Amniotic stem cell (primary cell): Measurements from ENCODE around the gene AGBL4.

Experiments used
- DNase-seq: peaks from one replicate; lab custom pipeline; 2025; lab: John Stamatoyannopoulos, UW

Gene AGBL4

DNA sequence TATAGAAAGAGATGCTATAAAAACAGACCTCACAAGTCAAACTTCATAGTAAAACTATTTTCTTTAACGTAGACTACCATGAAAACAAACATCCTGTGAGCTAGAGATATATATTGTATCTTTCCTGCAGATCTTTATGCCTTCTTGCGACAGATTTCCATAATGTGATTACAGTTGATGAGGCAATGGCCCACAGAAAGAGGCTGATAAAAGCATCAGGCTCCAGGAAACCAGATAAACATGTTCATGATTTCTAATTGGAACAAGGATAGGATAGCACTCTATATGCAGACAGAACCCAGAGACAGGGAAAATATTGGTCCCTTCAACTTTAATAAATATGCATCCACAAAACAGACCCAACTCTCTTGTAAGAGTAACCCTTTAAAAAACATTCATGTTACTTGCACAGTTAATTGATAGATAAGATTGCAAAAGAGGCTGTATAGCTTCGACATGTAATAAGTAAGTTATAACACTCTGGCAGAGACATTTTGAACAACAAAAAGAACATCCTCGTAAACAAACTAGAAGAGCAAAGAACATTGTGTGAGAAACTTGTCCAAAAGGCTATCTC, 329.4 kb downstream of the AGBL4 start:
- DNase-seq = no peak

DNA sequence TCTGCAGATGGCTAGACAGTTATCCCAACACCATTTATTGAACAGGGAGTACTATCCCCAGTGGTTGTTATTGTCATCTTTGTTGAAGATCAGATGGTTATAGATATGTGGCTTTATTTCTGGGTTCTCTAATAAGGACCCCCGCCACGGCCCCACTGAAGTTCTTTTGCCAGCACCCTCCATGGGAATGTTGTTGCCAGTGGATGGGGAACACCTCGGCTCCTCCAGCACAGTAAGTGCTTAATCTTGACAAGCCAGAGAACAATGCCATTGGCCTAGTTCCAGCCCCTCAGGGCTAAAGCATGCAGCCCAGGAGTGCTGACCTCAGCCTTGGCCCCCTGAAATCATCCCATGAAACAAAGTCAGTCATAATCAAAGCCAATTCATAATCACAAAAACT, 337.6 kb downstream of the AGBL4 start:
- no peak for DNase-seq

DNA sequence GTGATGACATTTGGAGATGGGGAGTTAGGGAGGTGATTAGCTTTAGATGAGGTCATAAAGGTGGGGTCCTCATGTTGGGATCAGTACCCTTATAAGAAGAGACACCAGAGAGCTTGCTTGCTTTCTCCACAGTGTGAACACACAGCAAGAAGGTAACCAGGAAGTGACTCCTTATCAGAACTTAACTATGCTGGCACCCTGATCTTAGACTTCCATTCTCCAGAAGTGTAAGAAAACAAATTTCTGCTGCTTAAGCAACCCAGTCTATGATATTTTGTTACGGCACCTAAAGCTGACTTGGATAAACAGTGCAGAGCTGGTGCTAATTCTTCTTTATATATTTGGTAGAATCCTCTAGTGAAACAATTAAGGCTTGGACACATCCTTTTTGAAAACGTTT, 346.0 kb downstream of the AGBL4 start:
- DNase-seq = no peak

DNA sequence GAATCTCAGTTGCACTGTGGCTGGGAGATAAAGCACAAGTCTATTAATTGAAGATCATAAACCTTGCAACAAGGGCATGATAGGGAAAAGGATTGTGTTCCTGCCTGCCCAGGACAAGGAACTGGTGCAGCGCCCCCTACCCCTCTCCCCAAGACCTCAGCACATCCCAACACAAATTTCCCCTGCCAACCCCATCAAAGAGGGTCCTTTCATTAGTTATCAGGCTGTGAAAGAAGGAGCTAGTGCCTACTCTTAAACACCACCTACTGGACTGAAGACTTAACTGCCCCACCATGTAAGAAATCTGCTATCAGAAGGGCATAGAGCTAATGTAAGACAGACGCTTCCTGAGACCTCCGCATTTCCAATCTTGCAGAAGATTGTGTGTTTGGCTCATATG, 372.6 kb downstream of the AGBL4 start:
- DNase-seq = no peak

DNA sequence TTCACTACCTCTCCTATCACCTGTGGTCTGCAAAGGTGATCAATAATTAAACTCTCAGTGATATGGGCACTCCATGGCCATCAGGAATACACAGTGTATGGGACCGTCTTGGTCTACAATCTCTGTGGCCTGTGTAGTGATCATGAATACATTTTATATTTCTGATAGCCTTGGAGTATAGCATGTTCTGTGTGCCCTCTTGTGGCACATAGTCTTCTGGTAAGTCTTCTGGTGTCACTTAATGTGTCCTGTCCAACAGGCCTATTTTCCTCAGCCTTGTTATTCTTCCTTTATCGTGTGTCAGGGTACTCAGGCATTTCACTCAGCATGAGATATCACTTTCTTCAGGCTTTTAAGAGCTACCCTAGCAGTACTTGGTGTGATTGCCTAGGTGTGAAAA, 393.6 kb downstream of the AGBL4 start:
- DNase-seq = no peak

DNA sequence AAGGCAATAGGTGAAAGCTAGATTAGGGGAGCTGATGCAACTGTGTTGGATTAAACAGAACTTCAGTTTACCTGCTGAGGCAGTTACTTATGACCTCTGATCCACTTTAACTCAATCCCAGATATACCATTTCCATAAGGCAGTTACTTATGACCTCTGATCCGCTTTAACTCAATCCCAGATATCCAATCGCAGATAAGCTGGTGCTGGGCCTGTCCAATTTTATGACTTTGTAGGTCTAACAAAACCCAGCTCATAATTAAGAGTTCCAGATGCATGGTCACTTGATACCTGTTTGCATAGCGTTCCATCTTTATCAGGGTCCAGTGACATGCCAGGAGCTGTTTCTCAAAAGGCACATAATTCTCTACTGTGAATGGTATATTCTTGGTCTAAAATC, 396.0 kb downstream of the AGBL4 start:
- no peak for DNase-seq

DNA sequence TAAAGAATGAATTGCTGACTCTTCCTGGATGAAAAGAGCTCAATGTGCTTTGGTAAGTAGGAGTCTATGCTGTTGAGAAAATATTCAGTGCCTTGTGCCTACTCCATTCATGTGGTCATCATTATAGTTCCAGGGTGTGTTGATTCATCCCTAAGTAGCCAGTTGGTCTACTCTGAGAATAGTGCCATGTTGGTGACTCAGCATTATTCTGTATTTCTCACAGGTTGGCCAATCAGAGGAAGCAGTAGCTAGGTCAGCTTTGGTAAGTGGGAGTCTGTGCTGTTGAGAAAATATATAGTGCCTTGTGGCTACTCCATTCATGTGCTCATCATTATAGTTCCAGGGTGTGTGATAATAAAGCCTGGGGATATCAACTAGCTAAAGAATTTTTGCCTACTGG, 397.3 kb downstream of the AGBL4 start:
- DNase-seq = no peak

DNA sequence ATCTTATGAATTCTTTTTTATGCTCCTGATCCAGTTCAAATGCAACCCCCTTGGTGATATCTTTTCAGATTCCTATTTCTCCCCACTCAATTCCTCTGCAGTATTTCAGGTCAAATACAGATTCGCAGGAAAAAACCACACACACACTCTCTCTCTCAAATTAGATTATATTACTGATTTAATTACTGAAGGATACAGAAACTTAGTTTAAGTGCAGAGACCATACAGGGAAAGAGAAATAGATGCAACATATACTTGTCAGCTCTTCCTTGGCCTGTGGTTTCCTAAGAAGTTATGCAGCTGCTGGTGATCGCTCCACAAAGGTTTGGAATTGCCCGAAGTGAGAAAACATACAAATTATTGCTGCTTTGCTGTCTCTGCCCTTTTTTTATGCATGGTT, 400.9 kb downstream of the AGBL4 start:
- DNase-seq = no peak

DNA sequence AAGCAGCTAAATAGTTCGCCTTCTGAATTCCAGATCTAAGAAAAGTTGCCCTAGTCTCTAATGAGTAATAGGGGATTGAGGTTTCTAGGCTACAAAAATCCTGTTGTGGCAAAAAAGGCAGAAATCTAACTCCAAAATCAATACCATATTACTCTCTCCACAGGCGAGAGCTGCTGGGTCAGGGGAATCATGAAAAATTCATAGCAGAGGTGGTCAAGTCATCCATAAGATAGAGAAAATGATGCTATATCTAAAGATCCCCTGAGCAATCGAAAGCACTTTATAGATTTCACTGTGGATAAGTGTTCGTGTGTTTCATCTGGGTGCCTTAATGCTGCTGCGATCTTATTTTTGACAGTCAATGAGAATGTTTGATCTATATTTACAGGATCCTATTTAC, 417.7 kb downstream of the AGBL4 start:
- DNase-seq = no peak

DNA sequence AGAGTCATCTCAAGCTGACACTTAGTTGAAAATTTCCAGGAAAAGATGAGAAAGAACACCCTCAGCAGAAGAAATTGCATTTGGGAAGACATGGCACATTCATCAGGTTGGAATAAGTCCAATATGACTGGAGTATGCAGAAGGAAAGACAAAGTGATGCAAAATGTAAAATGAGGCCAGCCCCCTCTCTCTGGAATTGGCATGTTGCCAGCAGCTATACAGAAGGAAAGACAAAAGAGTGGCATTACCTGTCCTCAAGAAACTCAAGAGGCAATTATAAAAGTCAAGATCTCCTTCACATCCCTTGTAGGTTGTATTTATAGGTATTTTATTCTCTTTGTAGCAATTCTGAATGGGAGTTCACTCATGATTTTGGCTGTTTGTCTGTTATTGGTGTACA, 426.3 kb downstream of the AGBL4 start:
- DNase-seq = no peak

DNA sequence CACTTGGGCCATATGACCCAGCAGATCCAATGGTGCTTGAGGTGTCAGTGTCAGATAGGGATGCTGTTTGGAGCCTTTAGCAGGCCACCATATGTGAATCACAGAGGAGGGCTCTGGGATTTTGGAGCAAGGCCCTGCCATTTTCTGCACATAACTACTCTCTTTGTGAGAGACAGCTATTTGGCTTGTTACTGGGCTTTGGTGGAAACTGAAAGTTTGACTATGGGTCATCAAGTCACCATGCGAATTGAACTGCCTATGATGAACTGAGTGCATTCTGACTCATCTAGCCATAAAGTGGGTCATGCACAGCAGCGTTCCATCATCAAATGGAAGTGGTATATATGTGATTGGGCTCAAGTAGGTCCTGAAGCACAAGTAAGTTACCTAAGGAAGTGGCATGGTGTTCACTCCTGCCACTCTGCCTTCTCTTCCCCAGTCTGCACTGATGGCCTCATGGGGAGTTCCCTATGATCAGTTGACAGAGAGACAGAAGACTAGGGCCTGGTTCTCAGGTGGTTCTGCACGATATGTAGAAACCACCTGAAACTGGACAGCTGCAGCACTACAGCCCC, 447.3 kb downstream of the AGBL4 start:
- no peak for DNase-seq

DNA sequence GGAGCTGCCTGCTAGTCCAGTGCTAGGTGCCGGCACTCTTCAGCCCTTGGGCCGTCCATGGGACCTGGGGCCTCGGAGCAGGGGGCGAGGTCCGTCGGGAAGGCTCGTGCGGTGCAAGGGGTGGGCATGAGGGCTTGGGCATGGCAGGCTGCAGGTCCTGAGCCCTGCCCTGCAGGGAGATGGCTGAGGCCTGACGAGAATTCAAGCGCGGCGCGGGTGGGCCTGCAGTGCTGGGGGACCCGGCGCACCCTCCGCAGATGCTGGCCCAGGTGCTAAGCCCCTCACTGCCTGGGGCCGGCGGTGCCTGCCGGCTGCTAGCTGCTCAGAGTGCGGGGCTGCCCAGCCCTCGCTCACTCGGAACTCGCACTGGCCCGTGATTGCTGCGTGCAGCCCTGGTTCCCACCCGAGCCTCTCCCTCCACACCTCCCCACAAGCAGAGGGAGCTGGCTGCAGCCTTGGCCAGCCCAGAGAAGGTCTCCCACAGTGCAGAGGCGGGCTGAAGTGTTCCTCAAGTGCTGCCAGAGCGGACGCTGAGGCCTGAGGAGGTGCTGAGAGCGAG, 467.0 kb downstream of the AGBL4 start:
- no peak for DNase-seq

DNA sequence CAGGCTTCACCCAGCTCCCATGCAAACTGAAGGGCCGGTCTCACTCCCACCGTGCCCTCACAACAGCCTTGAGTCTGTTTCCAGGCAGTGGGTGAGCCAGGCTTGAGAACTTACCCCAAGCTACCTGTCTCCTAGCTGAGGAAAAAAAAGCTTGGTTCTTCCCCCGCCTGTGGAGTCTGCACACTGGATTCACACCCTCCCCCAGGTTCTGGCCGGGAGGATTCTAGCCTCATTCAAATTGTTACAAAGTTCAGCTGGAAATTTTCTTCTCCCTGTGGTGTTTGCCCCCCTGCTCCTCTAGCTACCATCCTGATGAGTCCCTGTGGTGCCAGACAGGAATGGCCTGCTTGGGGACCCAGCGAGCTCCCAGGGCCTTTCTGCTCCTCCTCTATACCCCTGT, 471.7 kb downstream of the AGBL4 start:
- no peak for DNase-seq

DNA sequence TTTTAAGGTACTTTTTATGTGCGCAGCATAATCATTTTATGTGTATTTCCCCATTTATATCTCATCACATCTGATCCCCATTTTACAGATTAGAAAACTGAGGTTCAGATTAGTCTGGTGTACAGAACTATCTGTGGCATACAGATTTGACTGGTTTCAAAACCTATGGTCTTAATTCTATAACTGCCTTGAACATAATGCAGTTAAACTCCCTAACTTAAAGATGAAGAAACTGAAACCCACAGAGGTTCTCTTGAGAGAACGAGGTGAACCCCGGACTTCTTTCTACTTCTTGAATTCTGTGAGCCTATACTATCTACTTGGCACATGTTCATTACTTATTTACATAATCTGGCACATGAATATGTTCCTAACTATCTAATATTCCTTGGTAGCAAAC, 479.1 kb downstream of the AGBL4 start:
- no peak for DNase-seq

DNA sequence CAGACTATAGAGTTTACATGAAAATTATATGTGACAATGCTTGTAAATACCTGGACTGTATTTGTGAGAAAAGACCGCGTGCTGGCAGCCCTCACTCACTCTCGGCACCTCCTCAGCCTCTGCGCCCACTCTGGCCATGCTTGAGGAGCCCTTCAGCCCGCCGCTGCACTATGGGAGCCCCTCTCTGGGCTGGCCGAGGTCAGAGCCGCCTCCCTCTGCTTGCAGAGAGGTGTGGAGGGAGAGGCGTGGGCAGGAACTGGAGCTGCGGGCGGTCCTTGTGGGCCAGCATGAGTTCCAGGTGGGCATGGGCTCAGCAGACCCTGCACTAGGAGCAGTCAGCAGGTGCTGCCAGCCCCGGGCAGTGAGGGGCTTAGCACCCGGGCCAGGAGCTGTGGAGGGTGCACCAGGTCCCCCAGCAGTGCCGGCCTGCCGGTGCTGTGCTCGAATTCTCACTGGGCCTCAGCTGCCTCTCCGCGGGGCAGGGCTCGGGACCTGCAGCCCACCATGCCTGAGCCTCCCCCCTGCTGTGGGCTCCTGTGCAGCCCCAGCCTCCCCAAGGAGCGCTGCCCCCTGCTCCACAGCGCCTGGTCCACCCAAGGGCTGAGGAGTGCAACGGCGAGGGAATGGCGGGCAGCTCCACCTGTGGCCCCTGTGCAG, 482.5 kb downstream of the AGBL4 start:
- DNase-seq = no peak

DNA sequence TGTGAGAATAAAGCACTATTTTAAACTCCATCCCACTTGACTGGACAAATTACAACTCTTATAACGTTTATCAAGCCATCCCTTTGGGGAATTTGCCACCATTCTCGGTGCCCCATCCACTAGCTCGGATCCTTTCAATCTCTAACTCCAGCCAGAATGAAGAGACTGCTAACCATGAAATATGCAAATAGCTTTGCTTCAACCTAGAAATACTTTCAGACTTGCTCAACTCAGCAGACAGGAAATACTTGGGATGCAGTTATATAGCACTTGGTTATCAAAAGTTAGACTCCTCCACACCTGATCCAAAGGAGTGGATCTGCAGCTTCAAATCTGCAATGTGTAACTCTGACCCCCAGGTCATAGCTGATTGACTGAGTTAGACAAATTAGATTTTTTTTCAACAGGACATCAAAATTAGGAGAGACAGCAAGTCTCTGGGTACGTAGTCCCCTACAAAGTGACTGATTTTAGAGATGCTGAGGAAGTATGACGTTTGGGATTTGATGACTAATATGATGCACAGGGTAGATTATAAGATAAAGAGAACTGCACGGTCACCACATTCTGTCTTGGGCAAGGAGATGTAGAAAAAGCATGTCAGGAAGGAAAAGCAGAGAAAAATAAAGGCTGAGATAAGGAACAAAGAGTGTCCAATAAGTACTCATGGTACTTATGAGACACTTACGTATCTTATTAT, 496.0 kb downstream of the AGBL4 start:
- DNase-seq = no peak

DNA sequence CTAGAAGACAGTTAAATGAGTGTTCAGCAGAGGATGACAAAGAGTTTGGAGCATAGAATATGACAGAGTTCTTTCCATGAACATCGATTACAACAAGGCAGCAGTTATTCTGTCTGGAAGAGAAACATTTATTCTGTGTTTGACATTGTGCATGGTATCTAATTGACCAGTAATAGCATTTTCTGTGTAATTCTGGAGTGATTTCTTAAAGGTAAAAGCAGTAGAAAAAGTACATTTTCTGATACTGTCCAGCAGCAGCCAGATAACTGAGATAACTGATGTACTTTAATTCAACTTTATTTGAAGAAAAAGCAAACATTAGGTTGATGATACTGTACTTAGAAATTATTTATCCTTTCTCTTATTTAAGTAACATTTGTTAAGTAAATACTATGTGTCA, 497.1 kb downstream of the AGBL4 start:
- no peak for DNase-seq

DNA sequence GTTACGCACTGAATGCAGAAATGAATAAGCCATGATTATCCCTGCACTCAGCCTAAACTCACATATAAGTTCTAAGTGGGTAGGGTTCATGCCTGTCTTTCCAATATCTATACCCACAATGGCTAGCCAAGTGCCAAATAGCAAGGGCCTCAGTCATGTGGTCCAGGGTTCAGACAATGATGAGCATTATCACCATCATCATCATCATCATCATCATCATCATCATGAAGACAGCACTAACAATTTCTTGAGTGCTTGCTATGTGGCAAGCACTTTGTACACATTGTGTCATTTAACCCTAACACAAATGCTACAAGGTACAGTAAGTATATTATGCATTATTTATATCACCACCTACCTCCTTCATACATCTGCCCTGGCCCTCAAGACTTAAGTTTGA, 500.0 kb downstream of the AGBL4 start:
- DNase-seq = no peak

DNA sequence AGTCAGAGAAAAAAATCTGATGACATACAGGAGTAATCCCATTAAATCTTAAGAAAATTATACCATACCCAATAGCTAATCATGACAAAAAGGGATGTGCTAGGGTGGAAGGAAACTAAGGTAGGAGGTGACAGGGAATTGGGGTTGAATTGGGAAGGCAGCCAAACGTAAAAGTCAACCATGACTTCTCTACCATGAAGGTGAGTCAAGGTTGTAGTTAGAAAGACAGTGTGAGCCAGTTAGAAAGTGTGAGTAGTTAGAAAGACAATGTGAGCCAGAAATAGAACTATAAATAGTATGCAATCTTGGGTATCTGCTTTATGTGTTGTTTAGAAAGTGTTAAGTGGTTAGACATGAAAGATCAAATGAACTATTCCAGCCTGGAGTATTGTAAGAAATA, 556.8 kb downstream of the AGBL4 start:
- no peak for DNase-seq

DNA sequence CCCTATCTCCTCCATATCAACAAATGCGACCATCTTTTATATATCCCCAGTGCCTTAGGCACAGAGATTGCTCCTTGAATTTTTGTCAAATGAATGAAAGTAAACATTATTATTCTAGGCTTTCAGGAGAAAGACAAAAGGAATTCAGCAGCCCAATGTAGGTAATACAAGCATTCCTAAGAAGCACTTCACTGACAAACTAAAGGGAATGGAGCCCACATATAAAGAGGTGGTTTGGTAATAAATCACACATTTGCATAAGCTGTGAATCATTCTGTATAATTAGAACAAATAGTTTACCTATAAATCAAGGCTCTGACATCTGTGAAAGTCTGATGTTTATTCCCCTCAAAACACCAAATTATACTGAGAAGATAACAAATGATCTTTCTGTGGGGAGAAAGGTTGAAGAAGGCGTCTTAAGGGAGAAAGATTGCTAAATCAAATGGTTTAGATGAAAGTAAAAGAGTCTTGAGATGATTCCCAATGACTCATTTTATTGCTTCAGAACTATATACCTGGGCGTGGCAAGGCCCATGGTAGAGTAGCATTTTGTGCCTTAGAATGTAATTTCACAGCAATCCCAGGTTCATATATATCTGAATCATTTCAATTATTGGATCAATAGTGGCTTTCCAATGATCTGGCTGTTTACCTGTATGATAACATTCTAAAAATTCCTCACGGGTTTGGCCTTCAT, 558.1 kb downstream of the AGBL4 start:
- no peak for DNase-seq

DNA sequence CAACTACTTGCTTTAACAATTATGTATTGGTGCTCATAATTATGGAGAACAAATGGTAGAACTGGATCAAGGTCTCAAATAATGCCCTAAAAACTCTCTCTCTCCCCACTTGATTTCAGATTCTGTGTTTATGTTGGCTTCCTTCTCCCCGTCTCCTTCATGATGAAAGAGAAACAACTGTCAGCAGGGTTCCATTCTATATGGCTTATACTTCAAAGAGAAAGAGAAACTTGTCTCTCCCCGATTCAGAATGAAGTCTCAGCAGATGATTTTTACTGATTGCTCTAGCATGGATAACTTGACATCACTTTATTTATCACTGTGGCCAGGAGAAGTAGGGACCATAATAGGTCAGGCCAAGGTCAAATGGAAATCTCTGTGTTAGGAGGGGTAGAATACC, 575.6 kb downstream of the AGBL4 start:
- no peak for DNase-seq

DNA sequence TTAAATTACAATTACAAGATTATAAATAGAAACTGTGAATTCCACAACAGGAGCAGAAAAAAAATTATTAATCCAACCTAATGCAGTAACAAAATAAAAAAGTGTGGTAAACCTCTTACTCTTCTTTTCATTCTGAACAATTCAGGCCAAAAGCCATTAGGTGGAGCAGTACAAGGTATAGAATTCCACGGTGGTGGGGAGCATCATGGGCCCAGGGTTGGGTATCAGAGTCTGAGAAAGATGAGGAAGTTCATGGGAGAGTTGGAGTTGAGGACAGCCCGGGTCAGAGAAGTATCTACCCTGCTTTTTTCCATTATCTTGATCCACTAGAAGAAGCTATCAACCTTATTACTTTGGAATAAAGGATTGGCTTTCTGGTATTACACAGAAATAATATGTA, 586.9 kb downstream of the AGBL4 start:
- no peak for DNase-seq

DNA sequence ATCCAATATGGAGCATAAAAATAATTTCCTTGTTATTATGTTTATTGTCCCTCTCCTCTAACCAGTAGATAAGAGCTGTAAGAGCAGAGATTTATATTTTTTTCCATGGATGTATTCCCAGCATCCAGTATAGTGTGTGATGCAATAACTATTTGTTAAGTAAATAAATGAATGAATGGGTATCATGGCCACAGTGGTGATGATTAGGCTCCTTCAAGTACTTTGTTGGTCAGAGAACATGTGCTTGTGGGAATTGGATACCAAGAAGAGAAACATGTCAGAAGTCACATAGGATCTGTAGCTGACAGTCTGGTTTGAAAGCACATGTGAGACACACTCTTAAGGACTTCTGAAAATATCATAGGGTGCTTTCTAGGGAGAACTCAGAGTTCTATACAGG, 588.5 kb downstream of the AGBL4 start:
- DNase-seq = no peak
